ENCODE measurements around the gene PLCG2.
"Not testable (repeated sequence)": the region's sequence is repeated elsewhere in the genome, so short reads cannot be mapped to it uniquely, and the experiment has no call there.

PLCG2 gene

DNA sequence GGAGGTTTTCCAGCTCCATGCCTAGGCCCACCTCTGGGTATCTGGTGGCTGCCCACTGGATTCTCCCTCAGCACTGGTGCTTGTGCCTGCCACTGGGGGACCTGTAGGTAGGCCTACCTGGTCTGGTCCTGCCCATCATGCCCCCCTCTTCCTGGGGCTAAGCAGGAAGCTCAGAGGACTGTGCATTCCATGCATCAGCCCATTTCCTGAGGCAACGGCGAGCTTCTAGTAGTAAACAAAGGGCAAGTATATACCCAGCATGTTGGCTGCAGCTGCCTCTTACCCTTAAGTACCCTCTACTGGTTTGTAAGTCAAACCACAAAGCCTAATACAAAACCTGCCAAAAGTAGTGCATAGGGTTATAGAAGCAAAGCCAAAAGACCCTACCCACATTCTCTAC, 194.6 kb downstream of the PLCG2 start:
- no peak for ATAC-seq
- TF ChIP-seq TOX (CRISPR knock-in tag; IDR thresholded peaks at IDR 0.05; ENCODE audit: borderline replicate concordance) (no peak), POU6F1 (CRISPR knock-in tag; IDR thresholded peaks at IDR 0.05; ENCODE audit: borderline replicate concordance, low read depth) (no peak), PPARA (CRISPR knock-in tag; IDR thresholded peaks at IDR 0.05; ENCODE audit: borderline replicate concordance) (no peak), ARNTL (CRISPR knock-in tag; IDR thresholded peaks at IDR 0.05; ENCODE audit: borderline replicate concordance, low read depth) (no peak), ZNF565 (CRISPR knock-in tag; conservative IDR thresholded peaks at IDR 0.05; ENCODE audit: low read depth) (no peak), BACH2 (CRISPR knock-in tag; IDR thresholded peaks at IDR 0.05; ENCODE audit: borderline replicate concordance) (no peak)

GRCh38 chr16:81975637-81976036, 196.5 kb downstream of the PLCG2 start:
- no peak for ATAC-seq
- no peak for TF ChIP-seq TSHZ2 (CRISPR knock-in tag; IDR thresholded peaks at IDR 0.05)
- TF ChIP-seq, protein P1, sequence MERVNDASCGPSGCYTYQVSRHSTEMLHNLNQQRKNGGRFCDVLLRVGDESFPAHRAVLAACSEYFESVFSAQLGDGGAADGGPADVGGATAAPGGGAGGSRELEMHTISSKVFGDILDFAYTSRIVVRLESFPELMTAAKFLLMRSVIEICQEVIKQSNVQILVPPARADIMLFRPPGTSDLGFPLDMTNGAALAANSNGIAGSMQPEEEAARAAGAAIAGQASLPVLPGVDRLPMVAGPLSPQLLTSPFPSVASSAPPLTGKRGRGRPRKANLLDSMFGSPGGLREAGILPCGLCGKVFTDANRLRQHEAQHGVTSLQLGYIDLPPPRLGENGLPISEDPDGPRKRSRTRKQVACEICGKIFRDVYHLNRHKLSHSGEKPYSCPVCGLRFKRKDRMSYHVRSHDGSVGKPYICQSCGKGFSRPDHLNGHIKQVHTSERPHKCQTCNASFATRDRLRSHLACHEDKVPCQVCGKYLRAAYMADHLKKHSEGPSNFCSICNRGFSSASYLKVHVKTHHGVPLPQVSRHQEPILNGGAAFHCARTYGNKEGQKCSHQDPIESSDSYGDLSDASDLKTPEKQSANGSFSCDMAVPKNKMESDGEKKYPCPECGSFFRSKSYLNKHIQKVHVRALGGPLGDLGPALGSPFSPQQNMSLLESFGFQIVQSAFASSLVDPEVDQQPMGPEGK (CRISPR knock-in tag; IDR thresholded peaks at IDR 0.05; ENCODE audit: borderline replicate concordance) = no peak
- no peak for TF ChIP-seq ARNTL (CRISPR knock-in tag; IDR thresholded peaks at IDR 0.05; ENCODE audit: borderline replicate concordance, low read depth)
- no peak for TF ChIP-seq OSR1 (CRISPR knock-in tag; IDR thresholded peaks at IDR 0.05)
- TF ChIP-seq ZNF70 (CRISPR knock-in tag; IDR thresholded peaks at IDR 0.05) = no peak
- no peak for TF ChIP-seq BACH2 (CRISPR knock-in tag; IDR thresholded peaks at IDR 0.05; ENCODE audit: borderline replicate concordance)
- no peak for TF ChIP-seq TOX (CRISPR knock-in tag; IDR thresholded peaks at IDR 0.05; ENCODE audit: borderline replicate concordance)
- TF ChIP-seq ZFP30 (CRISPR knock-in tag; IDR thresholded peaks at IDR 0.05) = no peak
- TF ChIP-seq ZNF8 (CRISPR knock-in tag; IDR thresholded peaks at IDR 0.05) = no peak
- no peak for TF ChIP-seq ZNF565 (CRISPR knock-in tag; conservative IDR thresholded peaks at IDR 0.05; ENCODE audit: low read depth)
- no peak for TF ChIP-seq TCF4 (CRISPR knock-in tag; IDR thresholded peaks at IDR 0.05; ENCODE audit: borderline replicate concordance)
- no peak for TF ChIP-seq PPARA (CRISPR knock-in tag; IDR thresholded peaks at IDR 0.05; ENCODE audit: borderline replicate concordance)
- no peak for TF ChIP-seq GLIS3 (CRISPR knock-in tag; IDR thresholded peaks at IDR 0.05)
- TF ChIP-seq ESRRG (CRISPR knock-in tag; IDR thresholded peaks at IDR 0.05) = no peak
- no peak for TF ChIP-seq ZC3H10 (CRISPR knock-in tag; IDR thresholded peaks at IDR 0.05)
- no peak for TF ChIP-seq RARB (CRISPR knock-in tag; IDR thresholded peaks at IDR 0.05)
- TF ChIP-seq CSDC2 (CRISPR knock-in tag; IDR thresholded peaks at IDR 0.05) = no peak
- TF ChIP-seq POU6F1 (CRISPR knock-in tag; IDR thresholded peaks at IDR 0.05; ENCODE audit: borderline replicate concordance, low read depth) = no peak
- no peak for TF ChIP-seq CSRNP3 (CRISPR knock-in tag; IDR thresholded peaks at IDR 0.05)

- not testable (repeated sequence) for ATAC-seq
Measured at GRCh38 chr16:81977335-81977942, 198.3 kb downstream of the PLCG2 start.
